SK-N-SH (cell line): ENCODE results near the gene GGACT. TPM values are rescaled to one million over a fixed set of nuclear protein-coding genes. Genes with fewer than 3 reads are reported as not detected.

Source experiments
- CTCF ChIA-PET: fragments of 300-600, 350-600 bp; formaldehyde crosslinking; extraction: SDS; loops from one replicate; lab custom pipeline; 2021; lab: Yijun Ruan, JAX
- POLR2A ChIA-PET: fragments of 350-600 bp; sonication (Branson Sonifier 250); formaldehyde crosslinking; extraction: SDS; loops from one replicate; lab custom pipeline; 2020; ENCODE audit warnings: antibody characterized with exemption, inconsistent platforms; lab: Yijun Ruan, JAX
- DNase-seq: peaks from one replicate; pipeline ENCODE4 v3.0.0; 2012
- H2AFZ ChIP-seq: fragments of 200-600 bp; sonication (generic); 2 replicates; pipeline ENCODE4 v1.8.1; 2016; ENCODE audit warnings: antibody characterized with exemption, mild to moderate bottlenecking, low read depth
- H3F3A ChIP-seq: fragments of 200-600 bp; sonication (generic); replicated peaks from 2 replicates; pipeline ENCODE3; 2016; ENCODE audit warnings: antibody characterized with exemption, mild to moderate bottlenecking; ENCODE audit not compliant: insufficient read depth
- H3K27ac ChIP-seq, 2 experiments: fragments of 200-500 bp in 1 of 2; fragments of 200-600 bp in 1 of 2; sonication (Bioruptor generic) in 1 of 2; sonication (generic), shearing (Covaris generic) in 1 of 2; 2 replicates each; pipeline versions ENCODE4 v1.5.1 to v1.6.1; 2014 to 2016; ENCODE audit warnings: low read depth in 2 of 2, inconsistent platforms in 1 of 2, low read length in 1 of 2, mild to moderate bottlenecking in 1 of 2, mixed read lengths in 1 of 2
- H3K27me3 ChIP-seq: fragments of 200-600 bp; sonication (generic), shearing (Covaris generic); 2 replicates; pipeline ENCODE4 v1.6.1; 2016; ENCODE audit warnings: mixed run types; ENCODE audit not compliant: insufficient read depth
- H3K36me3 ChIP-seq, 2 experiments: fragments of 200-500 bp in 1 of 2; fragments of 200-600 bp in 1 of 2; sonication (Bioruptor generic) in 1 of 2; sonication (generic) in 1 of 2; replicated peaks in 1 of 2; 2 replicates each; pipeline versions ENCODE3 to v1.5.1; 2014 to 2016; ENCODE audit warnings: low read length in 1 of 2, mild to moderate bottlenecking in 1 of 2; ENCODE audit not compliant: insufficient read depth in 2 of 2, control insufficient read depth in 1 of 2
- H3K4me1 ChIP-seq, 2 experiments: fragments of 200-500 bp in 1 of 2; fragments of 200-600 bp in 1 of 2; sonication (Bioruptor generic) in 1 of 2; sonication (generic), shearing (Covaris generic) in 1 of 2; 2 replicates each; pipeline versions ENCODE4 v1.5.1 to v1.6.1; 2014 to 2016; ENCODE audit warnings: low read depth in 1 of 2, low read length in 1 of 2, mixed run types in 1 of 2; ENCODE audit not compliant: insufficient read depth in 2 of 2, control insufficient read depth in 1 of 2
- H3K4me2 ChIP-seq: fragments of 200-600 bp; sonication (generic), shearing (Covaris generic); 2 replicates; pipeline ENCODE4 v1.6.1; 2017; ENCODE audit warnings: mixed run types
- H3K4me3 ChIP-seq, 2 experiments: fragments of 200-500 bp in 1 of 2; fragments of 200-600 bp in 1 of 2; sonication (Bioruptor generic) in 1 of 2; sonication (generic), shearing (Covaris generic) in 1 of 2; 2 replicates each; pipeline versions ENCODE4 v1.5.1 to v1.8.1; 2014 to 2016; ENCODE audit warnings: low read depth in 2 of 2, inconsistent platforms in 1 of 2, low read length in 1 of 2, mild to moderate bottlenecking in 1 of 2, mixed read lengths in 1 of 2, moderate library complexity in 1 of 2
- H3K79me2 ChIP-seq: fragments of 200-600 bp; sonication (generic); 2 replicates; pipeline ENCODE4 v1.8.1; 2017; ENCODE audit warnings: mild to moderate bottlenecking; ENCODE audit not compliant: insufficient read depth
- H3K9ac ChIP-seq: fragments of 200-600 bp; sonication (generic); 2 replicates; pipeline ENCODE4 v1.6.1; 2017; ENCODE audit warnings: mixed run types
- H3K9me2 ChIP-seq: fragments of 200-600 bp; sonication (generic); 2 replicates; pipeline ENCODE4 v1.6.1; 2017; ENCODE audit warnings: mixed run types
- H3K9me3 ChIP-seq: fragments of 200-600 bp; sonication (generic); 2 replicates; pipeline ENCODE4 v1.6.1; 2017; ENCODE audit warnings: mixed run types, mild to moderate bottlenecking, moderate library complexity
- H4K20me1 ChIP-seq: fragments of 200-600 bp; sonication (generic); 2 replicates; pipeline ENCODE4 v1.6.1; 2017; ENCODE audit warnings: mild to moderate bottlenecking, mixed run types; ENCODE audit not compliant: insufficient read depth
- CHD2 ChIP-seq: fragments of 150-350 bp; IDR thresholded peaks from 2 replicates; pipeline ENCODE4 v1.6.1; 2018; ENCODE audit warnings: low read length; ENCODE audit not compliant: partially characterized antibody
- ELF1 ChIP-seq: IDR thresholded peaks from 2 replicates; pipeline ENCODE4 v1.4.0; 2012
- EZH2phosphoT487 ChIP-seq: fragments of 200-600 bp; sonication (generic); IDR thresholded peaks from 2 replicates; pipeline ENCODE4 v1.6.1; 2017; ENCODE audit warnings: low read depth, mixed run types, mild to moderate bottlenecking, antibody characterized with exemption, moderate library complexity, borderline replicate concordance
- FOSL2 ChIP-seq: IDR thresholded peaks from 2 replicates; pipeline ENCODE4 v1.4.0; 2012; ENCODE audit warnings: low read depth, mild to moderate bottlenecking, moderate library complexity, borderline replicate concordance
- GABPA ChIP-seq: IDR thresholded peaks from 2 replicates; pipeline ENCODE4 v1.4.0; 2012; ENCODE audit warnings: low read depth, mild to moderate bottlenecking
- IRF3 ChIP-seq: fragments of 150-350 bp; IDR thresholded peaks from 2 replicates; pipeline ENCODE4 v1.6.1; 2016; ENCODE audit warnings: mild to moderate bottlenecking, low read depth, low read length
- JUND ChIP-seq: IDR thresholded peaks from 2 replicates; pipeline ENCODE4 v1.4.0; 2012
- MAX ChIP-seq: IDR thresholded peaks from 2 replicates; pipeline ENCODE4 v1.4.0; 2012; ENCODE audit warnings: low read depth
- RAD21 ChIP-seq: IDR thresholded peaks from 2 replicates; pipeline ENCODE4 v1.6.1; 2012; ENCODE audit warnings: mild to moderate bottlenecking, low read length
- REST ChIP-seq: IDR thresholded peaks from 2 replicates; pipeline ENCODE4 v1.6.1; 2012; ENCODE audit warnings: mild to moderate bottlenecking, low read depth, low read length, moderate library complexity
- RFX5 ChIP-seq: IDR thresholded peaks from 2 replicates; pipeline ENCODE4 v1.6.1; 2012; ENCODE audit warnings: mild to moderate bottlenecking, improper control_type of control experiment, low read length
- RXRA ChIP-seq: IDR thresholded peaks from 2 replicates; pipeline ENCODE4 v1.4.0; 2012; ENCODE audit warnings: low read depth, mild to moderate bottlenecking, borderline replicate concordance
- SIN3A ChIP-seq: IDR thresholded peaks from 2 replicates; pipeline ENCODE4 v1.6.1; 2012; ENCODE audit warnings: low read depth, mild to moderate bottlenecking, low read length, moderate library complexity, borderline replicate concordance
- TEAD4 ChIP-seq: IDR thresholded peaks from 2 replicates; pipeline ENCODE4 v1.4.0; 2012; ENCODE audit warnings: mild to moderate bottlenecking, borderline replicate concordance; ENCODE audit not compliant: insufficient read depth
- WGBS: methylation state at CpG from one replicate; pipeline ENCODE4 v1.1.6; 2017; ENCODE audit warnings: low lambda C conversion rate; 5-methylcytosine and 5-hydroxymethylcytosine counted together
- polyA plus RNA-seq, 3 experiments: library from polyadenylated mRNA; depleted of rRNA; stranded (reverse); fragments of >200 nt; gene quantifications; 2 replicates each; pipeline ENCODE4 v1.2.3, GENCODE V29; 2012

Gene GGACT
- polyA plus RNA-seq, 1 of the 3 experiments (the other 2 are of a cell fraction): 7.1 TPM

- TF ChIP-seq REST: no peak
- no peak for TF ChIP-seq RXRA
- TF ChIP-seq GABPA: no peak
- no peak for TF ChIP-seq CHD2
- TF ChIP-seq EZH2phosphoT487: no peak
- TF ChIP-seq RFX5: no peak
- TF ChIP-seq SIN3A: no peak
- TF ChIP-seq MAX: no peak
- no peak for TF ChIP-seq ELF1
- TF ChIP-seq TEAD4: no peak
These were observed 14.0 kb upstream of the GGACT start (continued) for GRCh38 chr13:100602493-100603111.

GRCh38 chr13:100601716-100602115, 13.1 kb upstream of the GGACT start:
- POLR2A ChIA-PET: no interaction called here
- H3K4me3 ChIP-seq: no peak overlapping the region
- H3F3A ChIP-seq: no peaks in the 10 kb centered on the region
- DNase-seq: no peak
- H3K79me2 ChIP-seq: no peaks in the 10 kb centered on the region
- no peak for TF ChIP-seq SIN3A
- no peak for TF ChIP-seq GABPA
- no peak for TF ChIP-seq JUND
- no peak for TF ChIP-seq RAD21
- TF ChIP-seq FOSL2: no peak
- TF ChIP-seq CHD2: no peak
- TF ChIP-seq IRF3: no peak
- TF ChIP-seq, all 33 proteins: peak for 0
- H3K27me3 ChIP-seq: no peaks in the 10 kb centered on the region
- H4K20me1 ChIP-seq: no peaks in the 10 kb centered on the region
- H3K4me2 ChIP-seq: no peak overlapping the region
- H3K9me3 ChIP-seq: no peaks in the 10 kb centered on the region
- no peaks in the 10 kb centered on the region for H3K4me1 ChIP-seq
- 90% methylated on average over 7 of the region's 7 CpGs for WGBS
- no peaks in the 10 kb centered on the region for H3K9me2 ChIP-seq
- H3K9ac ChIP-seq: no peak overlapping the region
- no peak overlapping the region for H3K27ac ChIP-seq
- H2AFZ ChIP-seq: no peak overlapping the region
- peaks cover 0 to 4% of the 10 kb centered on the region in 2 experiments for H3K36me3 ChIP-seq
- CTCF ChIA-PET: interaction anchor here (1.5 kb wide), 1 partner anchor 29 kb away, joined by 4 read pairs; no protein-coding TSS in a partner anchor
